GM21723 (cell line): ENCODE results near the gene ZMAT5.

Experiments used
- ATAC-seq: cut with Tn5 transposase; IDR thresholded peaks from one replicate; pipeline ENCODE4 v1.9.1; 2021; ENCODE audit warnings: mild to moderate bottlenecking, moderate library complexity; ENCODE audit not compliant: unreplicated experiment

ZMAT5 gene

GRCh38 chr22:29766632-29767170 lies at the start of gene ZMAT5:
Gene ZMAT5, minus strand, starts transcription at chr22:29767007. Its CDS starts 18,463 bp downstream, at chr22:29748544.
- ATAC-seq, result peak; percentile 86

GRCh38 chr22:29816539-29816938 lies 49.7 kb upstream of the ZMAT5 start:
- no peak for ATAC-seq

DNA sequence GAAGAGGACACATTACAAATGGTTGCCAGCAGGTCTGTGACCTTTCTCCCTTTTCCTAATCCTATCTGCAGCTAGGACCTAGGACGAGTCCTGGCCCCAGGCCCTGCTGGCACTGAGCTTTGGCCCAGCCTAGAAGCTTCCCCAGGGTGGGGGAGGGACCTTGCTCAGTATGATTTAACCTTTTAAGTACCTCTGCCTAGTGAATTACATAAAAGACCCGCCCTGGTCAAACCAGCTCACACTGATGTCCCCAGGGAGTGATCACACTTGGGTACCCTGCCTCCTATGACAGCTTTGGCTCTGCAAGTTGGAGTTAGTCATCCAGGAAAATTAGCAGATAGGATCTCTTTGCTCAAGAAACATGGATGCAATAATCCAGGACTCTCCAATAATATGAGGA lies 49.3 kb upstream of the ZMAT5 start:
- no peak for ATAC-seq

- ATAC-seq, result no peak
These were observed 48.8 kb upstream of the ZMAT5 start for GRCh38 chr22:29815580-29815979.

GRCh38 chr22:29814003-29814402 lies 47.2 kb upstream of the ZMAT5 start:
- no peak for ATAC-seq

DNA sequence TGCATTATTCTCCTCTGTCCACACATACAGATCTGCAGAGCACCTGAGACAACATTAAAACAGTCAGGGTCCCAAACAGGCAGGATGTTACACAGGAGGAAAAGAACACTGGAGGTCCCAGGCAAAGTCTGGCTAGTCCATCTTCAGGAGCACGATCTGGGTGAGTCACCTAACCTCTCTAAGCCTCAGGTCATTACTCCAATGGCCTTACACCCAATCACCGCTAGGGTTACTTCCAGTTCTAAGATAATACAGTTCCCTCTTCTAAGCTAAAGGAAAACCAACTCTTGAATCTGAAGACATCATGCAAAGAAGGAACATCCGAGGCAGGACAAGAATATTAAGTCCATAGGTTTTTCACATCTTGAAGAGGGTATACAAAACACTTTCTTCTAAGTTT lies 46.8 kb upstream of the ZMAT5 start:
- no peak for ATAC-seq

DNA sequence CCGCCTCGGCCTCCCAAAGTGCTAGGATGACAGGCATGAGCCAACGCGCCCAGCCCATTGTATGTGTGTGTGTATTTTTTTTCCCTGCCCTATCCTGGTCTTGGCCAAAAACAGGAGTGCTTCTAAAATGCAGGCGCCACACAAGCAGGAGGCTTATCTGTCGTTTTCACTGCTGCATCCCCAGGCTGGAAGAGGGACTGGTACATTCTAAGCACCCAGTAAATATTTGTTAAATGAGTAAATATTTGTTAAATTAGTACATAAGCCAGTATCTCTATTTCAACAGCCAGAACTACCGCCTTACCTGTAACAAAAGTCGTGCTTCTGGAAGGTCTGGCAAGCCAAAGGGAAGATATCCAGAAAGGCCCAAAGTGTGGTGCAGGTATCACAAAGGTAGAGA lies 46.3 kb upstream of the ZMAT5 start:
- ATAC-seq, result no peak

GRCh38 chr22:29811377-29811776 lies 44.6 kb upstream of the ZMAT5 start:
- no peak for ATAC-seq

DNA sequence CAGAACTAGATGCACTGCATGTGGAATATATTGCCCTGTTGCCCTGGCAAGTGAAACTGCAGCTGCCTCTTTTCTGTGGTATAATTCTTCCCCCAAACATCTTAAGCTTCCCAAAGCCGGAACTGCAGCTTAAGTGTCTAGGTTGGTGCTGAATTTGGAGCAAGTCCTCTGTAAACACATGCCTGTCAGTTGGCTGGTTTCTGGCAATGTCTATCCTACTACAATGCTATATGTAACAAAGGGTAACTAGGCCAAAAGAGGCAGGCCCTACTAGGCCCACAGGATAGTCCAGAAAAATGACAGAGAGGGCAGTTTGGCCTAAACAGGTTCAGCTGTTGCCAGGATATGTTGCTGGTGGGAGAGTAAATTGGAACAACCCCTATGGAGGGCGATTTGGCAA lies 43.4 kb upstream of the ZMAT5 start:
- ATAC-seq, result no peak

GRCh38 chr22:29806196-29806595 lies 39.4 kb upstream of the ZMAT5 start:
- no peak for ATAC-seq

- no peak for ATAC-seq
These were observed 38.2 kb upstream of the ZMAT5 start for GRCh38 chr22:29804985-29805384.

- no peak for ATAC-seq
These were observed 36.4 kb upstream of the ZMAT5 start for GRCh38 chr22:29803190-29803589.

DNA sequence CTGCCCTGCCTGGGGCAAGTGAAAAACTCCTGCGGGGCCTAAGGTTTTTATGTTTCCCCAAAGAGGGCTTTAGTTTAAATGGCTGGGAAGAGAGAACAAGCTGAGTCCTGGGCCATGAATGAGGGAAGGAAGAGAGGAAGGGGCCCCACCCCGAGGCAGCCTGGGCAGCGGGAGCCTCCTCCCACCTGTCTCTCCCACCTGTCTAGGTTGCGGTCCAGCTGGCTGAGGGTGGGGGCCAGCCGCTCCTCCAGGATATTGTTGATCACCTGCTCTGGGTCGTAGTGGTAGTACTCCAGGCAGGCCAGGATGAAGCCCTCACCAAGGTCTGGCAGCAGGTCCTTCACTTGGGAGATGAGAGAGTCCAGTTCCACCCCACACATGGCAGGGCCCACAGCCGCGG lies 35.0 kb upstream of the ZMAT5 start:
- ATAC-seq, result no peak

DNA sequence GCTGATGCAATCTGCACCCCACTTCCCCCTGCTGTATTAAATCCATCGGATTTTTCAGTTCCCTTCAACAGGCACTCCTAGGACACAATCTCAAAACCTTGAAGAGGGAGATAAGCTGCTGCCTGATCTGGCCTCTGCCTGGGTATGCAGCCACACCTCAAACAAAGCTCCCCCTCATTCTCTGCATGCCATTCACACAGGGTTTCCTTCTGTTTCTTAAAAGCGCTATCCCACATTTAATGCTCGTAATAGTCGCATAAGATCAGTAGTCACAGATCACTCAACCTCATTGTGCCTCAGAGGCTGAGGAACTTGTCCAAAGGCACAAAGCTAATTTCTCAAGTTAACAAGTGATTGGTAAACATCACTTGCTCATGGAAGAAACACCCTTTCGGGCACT lies 34.3 kb upstream of the ZMAT5 start:
- no peak for ATAC-seq

- no peak for ATAC-seq
These were observed 32.4 kb upstream of the ZMAT5 start for GRCh38 chr22:29799217-29799680.

DNA sequence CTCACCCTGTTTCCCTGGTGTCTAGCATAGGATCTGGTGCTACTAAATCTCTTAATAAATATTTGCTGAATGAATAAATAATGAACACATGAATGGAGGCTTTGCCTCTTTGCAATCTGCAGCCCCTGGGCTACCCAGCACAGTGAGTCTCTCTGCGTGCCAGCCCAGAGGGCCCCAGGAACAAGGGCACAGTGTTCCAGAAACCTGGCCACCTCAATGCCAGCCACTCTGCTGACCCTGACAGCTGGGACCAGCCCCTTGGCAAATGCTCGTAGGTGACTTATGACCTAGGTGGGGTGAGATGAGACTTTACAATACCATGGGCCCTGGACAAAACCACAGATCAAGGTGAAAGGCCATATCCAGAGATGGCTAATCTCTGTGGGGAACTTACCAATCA lies 32.0 kb upstream of the ZMAT5 start:
- no peak for ATAC-seq

GRCh38 chr22:29798318-29798717 lies 31.5 kb upstream of the ZMAT5 start:
- no peak for ATAC-seq

DNA sequence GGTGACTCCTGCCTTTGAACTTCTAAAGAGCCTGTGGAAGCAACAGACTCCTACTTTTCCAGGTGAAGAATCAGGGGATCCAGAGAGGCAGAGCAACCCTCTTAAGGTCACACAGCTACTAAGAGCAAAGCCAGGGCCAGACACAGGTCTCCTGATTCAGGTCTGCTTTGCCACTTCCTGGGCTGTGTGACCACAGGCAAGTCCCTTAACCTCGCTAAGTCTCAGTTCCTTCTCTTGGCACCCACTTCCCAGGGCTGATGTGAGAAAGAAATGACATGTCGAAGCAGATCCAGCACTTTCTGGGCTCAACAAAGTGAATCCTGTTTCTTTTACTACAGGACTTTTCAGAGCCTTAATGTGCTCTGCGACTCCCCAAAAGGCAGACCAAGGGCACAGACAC lies 30.5 kb upstream of the ZMAT5 start:
- ATAC-seq, result no peak

- ATAC-seq, result no peak
These were observed 28.9 kb upstream of the ZMAT5 start for GRCh38 chr22:29795663-29796062.

DNA sequence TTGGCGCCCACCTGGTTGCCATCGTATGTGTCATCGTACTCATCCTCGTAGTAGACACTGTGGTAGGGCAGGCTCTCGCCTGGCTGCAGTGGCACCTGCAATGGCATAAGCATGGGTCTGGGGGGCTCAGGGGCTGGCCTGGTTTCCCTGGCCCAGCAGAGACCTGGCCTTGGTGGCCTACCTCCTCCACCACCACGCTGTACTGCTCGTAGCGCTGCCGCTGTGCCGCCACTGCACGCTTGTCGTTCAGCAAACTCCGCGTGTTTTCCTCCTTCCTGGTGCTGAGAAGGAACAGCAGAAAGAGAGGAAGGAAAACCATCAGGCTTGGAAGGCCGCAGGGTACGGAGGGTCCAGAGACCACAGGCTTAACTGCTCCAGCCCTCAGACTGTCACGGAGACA lies 26.6 kb upstream of the ZMAT5 start:
- ATAC-seq, result no peak

DNA sequence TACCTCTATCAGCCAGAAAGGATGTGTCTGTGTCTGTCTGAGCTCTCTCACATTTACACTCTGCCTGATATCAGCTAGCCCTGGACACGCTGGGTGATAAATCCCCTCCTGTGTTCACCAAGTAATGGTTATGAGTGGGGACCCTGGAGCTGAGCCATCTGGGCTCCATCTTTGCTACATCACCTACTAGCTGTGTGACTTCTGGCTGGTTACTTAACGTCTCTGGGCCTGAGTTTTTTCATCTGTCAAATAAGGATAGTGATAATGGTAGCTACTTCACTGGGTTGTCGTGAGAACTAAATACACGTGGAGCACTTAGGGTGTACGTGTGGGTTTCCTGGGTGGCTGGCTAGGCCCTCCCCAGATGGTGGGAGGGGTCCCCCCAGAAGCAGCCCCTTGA lies 23.3 kb upstream of the ZMAT5 start:
- ATAC-seq, result no peak

DNA sequence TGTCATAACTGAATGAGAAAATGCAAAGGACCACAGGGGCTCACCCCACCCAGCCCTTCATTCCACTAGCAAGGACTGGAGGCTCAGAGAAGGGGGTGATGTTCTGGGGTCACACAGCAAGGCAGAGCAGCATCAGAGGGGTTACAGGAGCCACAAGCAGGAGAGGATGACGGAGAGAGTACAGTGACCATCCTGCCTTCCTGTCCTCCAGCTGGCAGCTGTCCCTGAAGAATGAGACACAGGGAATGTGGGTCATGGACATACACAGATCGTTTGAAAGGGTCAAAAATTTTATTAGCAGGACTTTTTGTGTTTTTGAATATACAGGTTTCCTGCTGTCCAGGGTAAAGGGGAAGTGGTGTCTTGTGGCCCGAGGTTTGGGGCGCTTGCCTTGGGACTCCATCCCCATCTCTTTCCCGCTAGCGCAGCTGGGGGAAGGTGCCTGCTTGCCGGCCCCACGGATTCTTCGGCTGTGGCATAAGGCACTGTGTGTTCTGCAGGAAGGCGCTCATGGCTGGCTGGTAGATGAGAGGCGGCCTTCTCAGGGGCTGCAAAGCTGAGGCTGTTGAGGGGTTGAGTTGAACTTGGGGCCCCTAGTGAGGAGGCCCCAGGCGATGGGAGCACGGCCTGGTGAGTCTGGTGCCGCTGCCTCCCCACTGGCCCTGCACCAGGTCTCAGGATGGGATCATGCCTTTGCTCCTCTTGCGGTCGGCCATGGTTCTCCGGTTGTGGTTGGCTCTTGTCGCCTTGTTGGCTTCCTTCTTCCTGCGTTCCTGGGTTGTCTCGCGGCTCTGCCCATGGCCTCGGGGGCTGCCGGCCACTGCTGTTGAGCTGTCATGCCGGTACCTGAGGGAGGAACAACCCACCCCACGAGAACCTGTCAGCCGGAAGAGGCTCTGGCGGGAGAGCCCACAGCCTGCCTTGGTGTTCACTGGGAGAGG lies 21.8 kb upstream of the ZMAT5 start:
- no peak for ATAC-seq
